Nephron (organoid): Measurements from ENCODE around the gene ATP9A.

ENCODE experiments used
- H3K27ac Mint-ChIP-seq, 3 experiments: 2 replicates each; pipeline ENCODE4 v1.8.0; 2020; ENCODE audit warnings: mixed read lengths in 3 of 3, mild to moderate bottlenecking in 2 of 3, moderate library complexity in 1 of 3
- H3K27me3 Mint-ChIP-seq: 2 replicates; pipeline ENCODE4 v1.8.0; 2021; ENCODE audit warnings: low read depth, mild to moderate bottlenecking, moderate library complexity, mixed read lengths
- H3K36me3 Mint-ChIP-seq: 2 replicates; pipeline ENCODE4 v1.8.0; 2020; ENCODE audit warnings: low read depth, mixed read lengths
- H3K4me1 Mint-ChIP-seq: 2 replicates; pipeline ENCODE4 v1.8.0; 2020; ENCODE audit warnings: mixed read lengths
- H3K4me3 Mint-ChIP-seq, 3 experiments: 2 replicates each; pipeline ENCODE4 v1.8.0; 2020; ENCODE audit warnings: mild to moderate bottlenecking in 3 of 3, mixed read lengths in 3 of 3, moderate library complexity in 2 of 3
- H3K9me3 Mint-ChIP-seq: 2 replicates; pipeline ENCODE4 v1.8.0; 2020; ENCODE audit warnings: mixed read lengths
- CTCF ChIP-seq, 3 experiments: fragments of 200-600 bp; sonication (generic); IDR thresholded peaks; one replicate each; pipeline ENCODE4 v1.5.0; 2021; ENCODE audit warnings: antibody characterized with exemption in 3 of 3; ENCODE audit not compliant: unreplicated experiment in 3 of 3

ATP9A gene

GRCh38 chr20:51801823-51802123 lies 33.6 kb upstream of the ATP9A start:
- H3K27ac Mint-ChIP-seq = peak overlapping the region in 1 of 3 experiments; percentile 87
- H3K27me3 Mint-ChIP-seq = peaks cover 62% of the 10 kb centered on the region
- peaks cover 35% of the 10 kb centered on the region for H3K4me1 Mint-ChIP-seq
- no peaks in the 10 kb centered on the region for H3K9me3 Mint-ChIP-seq
- H3K36me3 Mint-ChIP-seq = no peaks in the 10 kb centered on the region
- no peak for TF ChIP-seq CTCF (IDR thresholded peaks at IDR 0.05; ENCODE audit: unreplicated experiment in 3 of 3)
- H3K4me3 Mint-ChIP-seq = peak overlapping the region; percentile 81 to 91 (median 88)

- H3K27ac Mint-ChIP-seq = peak overlapping the region in 2 of 3 experiments; percentile 70 to 87
- H3K4me3 Mint-ChIP-seq = peak overlapping the region; percentile 88 to 91 (median 90)
- no peaks in the 10 kb centered on the region for H3K36me3 Mint-ChIP-seq
- H3K27me3 Mint-ChIP-seq = peaks cover 62% of the 10 kb centered on the region
- peaks cover 37% of the 10 kb centered on the region for H3K4me1 Mint-ChIP-seq
- no peaks in the 10 kb centered on the region for H3K9me3 Mint-ChIP-seq
- no peak for TF ChIP-seq CTCF (IDR thresholded peaks at IDR 0.05; ENCODE audit: unreplicated experiment in 3 of 3)
Observed at GRCh38 chr20:51801122-51801822, 33.1 kb upstream of the ATP9A start.

- no peak for TF ChIP-seq CTCF (IDR thresholded peaks at IDR 0.05; ENCODE audit: unreplicated experiment in 3 of 3)
- Mint-ChIP-seq H3K36me3 (no peaks in the 10 kb centered on the region), H3K4me3 (peak overlapping the region; percentile 88 to 91 (median 90)), H3K27ac (peak overlapping the region in 2 of 3 experiments; percentile 70 to 87), H3K27me3 (peaks cover 62% of the 10 kb centered on the region), H3K4me1 (peaks cover 39% of the 10 kb centered on the region), H3K9me3 (no peaks in the 10 kb centered on the region)
Observed at GRCh38 chr20:51800872-51801121, 32.6 kb upstream of the ATP9A start.

GRCh38 chr20:51800060-51800871 lies 32.1 kb upstream of the ATP9A start:
- H3K27ac Mint-ChIP-seq = peak overlapping the region in 2 of 3 experiments; percentile 70 to 87
- peak; percentile 92 to 95 (median 94) for TF ChIP-seq CTCF (IDR thresholded peaks at IDR 0.05; ENCODE audit: unreplicated experiment in 3 of 3)
- peak overlapping the region; percentile 88 to 91 (median 90) for H3K4me3 Mint-ChIP-seq
- peaks cover 39% of the 10 kb centered on the region for H3K4me1 Mint-ChIP-seq
- no peaks in the 10 kb centered on the region for H3K9me3 Mint-ChIP-seq
- peaks cover 62% of the 10 kb centered on the region for H3K27me3 Mint-ChIP-seq
- no peaks in the 10 kb centered on the region for H3K36me3 Mint-ChIP-seq

- Mint-ChIP-seq H3K9me3 (no peaks in the 10 kb centered on the region), H3K27ac (peak overlapping the region in 1 of 3 experiments; percentile 87), H3K27me3 (peaks cover 62% of the 10 kb centered on the region), H3K4me1 (peaks cover 39% of the 10 kb centered on the region), H3K4me3 (peak overlapping the region; percentile 88 to 91 (median 90)), H3K36me3 (no peaks in the 10 kb centered on the region)
- TF ChIP-seq CTCF (IDR thresholded peaks at IDR 0.05; ENCODE audit: unreplicated experiment in 3 of 3) = no peak
Observed at GRCh38 chr20:51799401-51799860, 31.2 kb upstream of the ATP9A start.
